Measurements from ENCODE around the gene FAR2. TPM values are rescaled to one million over a fixed set of nuclear protein-coding genes. Genes with fewer than 3 reads are reported as not detected.

The FAR2 gene
- total and polyA plus RNA-seq, 8 donors, result 1.7 to 96.7 (median 3.3) TPM; not detected in 1

- Histone ChIP-seq H3K27ac (no peak overlapping the region), H3K27me3 (no peaks in the 10 kb centered on the region), H3K9me3 (no peaks in the 10 kb centered on the region), H3K36me3 (no peaks in the 10 kb centered on the region), H3K4me1 (no peaks in the 10 kb centered on the region), H3K4me3 (no peak overlapping the region)
- TF ChIP-seq POLR2AphosphoS5 (IDR thresholded peaks at IDR 0.05) (no peak), POLR2A (IDR thresholded peaks at IDR 0.05) (no peak), EP300 (IDR thresholded peaks at IDR 0.05) (no peak), CTCF (IDR thresholded peaks at IDR 0.05) (no peak)
- DNase-seq, result no peak
- 86 to 95% (median 90%) methylated on average over 1 of the region's 1 CpG for WGBS, 5 donors
- intact Hi-C loops (cut with DNase I; ENCODE audit: low total_unique reads), result no loop called here
Measured at GRCh38 chr12:29222200-29222599, 73.1 kb downstream of the FAR2 start.

- 72 to 87% (median 83%) methylated on average over 2 of the region's 2 CpGs for WGBS, 5 donors
- DNase-seq, result no peak
- Histone ChIP-seq H3K27me3 (no peaks in the 10 kb centered on the region), H3K27ac (no peak overlapping the region), H3K4me1 (no peaks in the 10 kb centered on the region), H3K36me3 (no peaks in the 10 kb centered on the region), H3K4me3 (no peak overlapping the region), H3K9me3 (no peaks in the 10 kb centered on the region)
- TF ChIP-seq POLR2A (IDR thresholded peaks at IDR 0.05), result no peak
- TF ChIP-seq EP300 (IDR thresholded peaks at IDR 0.05), result no peak
- no peak for TF ChIP-seq CTCF (IDR thresholded peaks at IDR 0.05)
- no peak for TF ChIP-seq POLR2AphosphoS5 (IDR thresholded peaks at IDR 0.05)
- intact Hi-C loops (cut with DNase I; ENCODE audit: low total_unique reads), result no loop called here
Measured at GRCh38 chr12:29223426-29223825, 74.3 kb downstream of the FAR2 start.

- DNase-seq, result no peak
Measured at GRCh38 chr12:29223956-29224543, 75.0 kb downstream of the FAR2 start.

GRCh38 chr12:29224572-29224971 is 75.5 kb downstream of the FAR2 start:
- no peaks in the 10 kb centered on the region for H3K36me3 ChIP-seq
- H3K4me3 ChIP-seq, result no peak overlapping the region
- 60 to 95% (median 80%) methylated on average over 4 of the region's 4 CpGs for WGBS, 5 donors
- intact Hi-C loops (cut with DNase I; ENCODE audit: low total_unique reads), result no loop called here
- no peaks in the 10 kb centered on the region for H3K27me3 ChIP-seq
- no peaks in the 10 kb centered on the region for H3K9me3 ChIP-seq
- H3K27ac ChIP-seq, result no peak overlapping the region
- TF ChIP-seq POLR2AphosphoS5 (IDR thresholded peaks at IDR 0.05) (no peak), CTCF (IDR thresholded peaks at IDR 0.05) (no peak), EP300 (IDR thresholded peaks at IDR 0.05) (no peak), POLR2A (IDR thresholded peaks at IDR 0.05) (no peak)
- no peak for DNase-seq
- H3K4me1 ChIP-seq, result no peaks in the 10 kb centered on the region

More at GRCh38 chr12:29223956-29224543, 75.0 kb downstream of the FAR2 start:
- H3K9me3 ChIP-seq, result no peaks in the 10 kb centered on the region
- H3K4me3 ChIP-seq, result no peak overlapping the region
- TF ChIP-seq POLR2AphosphoS5 (IDR thresholded peaks at IDR 0.05) (no peak), EP300 (IDR thresholded peaks at IDR 0.05) (no peak), POLR2A (IDR thresholded peaks at IDR 0.05) (no peak), CTCF (IDR thresholded peaks at IDR 0.05) (no peak)
- no peaks in the 10 kb centered on the region for H3K36me3 ChIP-seq
- intact Hi-C loops (cut with DNase I; ENCODE audit: low total_unique reads), result no loop called here
- 80 to 90% (median 86%) methylated on average over 2 of the region's 2 CpGs for WGBS, 5 donors
- H3K27ac ChIP-seq, result no peak overlapping the region
- no peaks in the 10 kb centered on the region for H3K4me1 ChIP-seq
- no peaks in the 10 kb centered on the region for H3K27me3 ChIP-seq
